Measurements from ENCODE around the gene RNPEPL1. TPM values are rescaled to one million over a fixed set of nuclear protein-coding genes. Genes with fewer than 3 reads are reported as not detected.

Gene RNPEPL1
- total and polyA plus RNA-seq, 10 of the 15 experiments (the other 5 are each of a cell fraction or from before 2014, with no cell fraction given), result 0.24 to 49.5 (median 6.8) TPM

- POLR2A ChIA-PET, result no interaction called here
- H3K79me2 ChIP-seq (ENCODE audit: control insufficient read depth, insufficient read depth, low read length), result no peaks in the 10 kb centered on the region
- ATAC-seq (peak; percentile 81), DNase-seq (ENCODE audit: low read depth, low spot score) (no peak), FAIRE-seq (no peak)
- no peaks in the 10 kb centered on the region for H3K27me3 ChIP-seq (replicated peaks in 1 of 2; ENCODE audit: control insufficient read depth in 2 of 2, insufficient read depth in 2 of 2, low read length in 1 of 2)
- SMC1A ChIA-PET (ENCODE audit: uncharacterized antibody, unreplicated experiment), result no interaction called here
- no peaks in the 10 kb centered on the region for H3K4me1 ChIP-seq (ENCODE audit: control insufficient read depth, insufficient read depth, low read length)
- H4K20me1 ChIP-seq (ENCODE audit: control insufficient read depth, insufficient read depth), result no peaks in the 10 kb centered on the region
- TF ChIP-seq TCF12 (IDR thresholded peaks at IDR 0.05; ENCODE audit: low read depth, low read length), result no peak
- no peak for TF ChIP-seq SUZ12 (IDR thresholded peaks at IDR 0.05; ENCODE audit: unreplicated experiment)
- peak; percentile 49; the same call in 1 of the 2 replicates for TF ChIP-seq RAD21 (IDR thresholded peaks at IDR 0.05; ENCODE audit: insufficient read depth, low read depth, low read length)
- no peak for TF ChIP-seq HCFC1 (IDR thresholded peaks at IDR 0.05; ENCODE audit: low read length)
- peak; percentile 21 to 59 (median 46); a peak in 5 of 6 replicates for TF ChIP-seq CTCF (IDR thresholded peaks at IDR 0.05 in 2 of 3, conservative IDR thresholded peaks at IDR 0.05 in 1 of 3; ENCODE audit: control insufficient read depth in 2 of 3, extremely low read depth in 1 of 3, insufficient read depth in 1 of 3, low read depth in 3 of 3, low read length in 3 of 3)
- no peak for TF ChIP-seq ZNF384 (IDR thresholded peaks at IDR 0.05; ENCODE audit: borderline replicate concordance, low read depth, low read length)
- peak; percentile 52; the same call in 1 of the 2 replicates for TF ChIP-seq REST (IDR thresholded peaks at IDR 0.05; ENCODE audit: low read depth, low read length)
- RAD21 ChIA-PET (ENCODE audit: unreplicated experiment), result no interaction called here
- H2AFZ ChIP-seq (ENCODE audit: control insufficient read depth, low read depth, low read length), result no peak overlapping the region
- H3K9ac ChIP-seq (ENCODE audit: control insufficient read depth, insufficient read depth, low read length), result no peak overlapping the region
- H3K27ac ChIP-seq (ENCODE audit: control insufficient read depth, insufficient read depth), result no peak overlapping the region
- CTCF ChIA-PET, result no interaction called here
- in situ Hi-C loops (cut with MboI), result no loop called here
- intact Hi-C loops (cut with micrococcal nuclease; ENCODE audit: unreplicated experiment), result no loop called here
- WGBS (ENCODE audit: insufficient coverage, insufficient replicate concordance, low lambda C conversion rate, missing lambda C conversion rate), result 46% methylated on average over 11 of the region's 11 CpGs
- no peaks in the 10 kb centered on the region for H3K9me3 ChIP-seq (replicated peaks; ENCODE audit: control insufficient read depth, insufficient read depth, low read length)
- peaks cover 0 to 2% of the 10 kb centered on the region in 2 experiments; a peak in 2 of 4 replicates for H3K36me3 ChIP-seq (ENCODE audit: control insufficient read depth in 2 of 2, insufficient read depth in 2 of 2, low read length in 1 of 2)
- no peak overlapping the region for H3K4me3 ChIP-seq
- BruUV-seq (replicated peaks), result no TSS peak
- H3K4me2 ChIP-seq (ENCODE audit: control insufficient read depth, insufficient read depth), result no peak overlapping the region
Observed at GRCh38 chr2:240604291-240604938, 36.1 kb downstream of the RNPEPL1 start.

Measured in GM12878 (cell line).